ENCODE data around the gene GATAD2B.
"Not testable (repeated sequence)": the region's sequence is repeated elsewhere in the genome, so short reads cannot be mapped to it uniquely, and the experiment has no call there.

The GATAD2B gene

GRCh38 chr1:153856763-153857162, 66.0 kb downstream of the GATAD2B start:
- Histone ChIP-seq H3K9ac (ENCODE audit: low read length in 2 of 2) (no peak overlapping the region), H3K4me3 (ENCODE audit: low read length in 2 of 2) (no peak overlapping the region), H3K9me3 (ENCODE audit: control insufficient read depth in 2 of 2, low read length in 2 of 2) (no peaks in the 10 kb centered on the region), H3K27ac (ENCODE audit: low read length) (no peak overlapping the region), H3K4me1 (ENCODE audit: control insufficient read depth, insufficient read depth, low read length) (no peaks in the 10 kb centered on the region), H3K27me3 (ENCODE audit: control insufficient read depth in 1 of 2, insufficient read depth in 2 of 2, low read length in 2 of 2) (no peaks in the 10 kb centered on the region), H3K36me3 (ENCODE audit: control insufficient read depth in 2 of 2, insufficient read depth in 2 of 2, low read length in 2 of 2) (peaks cover 0 to 8% of the 10 kb centered on the region in 2 donors)

- peaks cover 0 to 11% of the 10 kb centered on the region in 2 donors for H3K36me3 ChIP-seq (ENCODE audit: control insufficient read depth in 2 of 2, insufficient read depth in 2 of 2, low read length in 2 of 2)
- no peak overlapping the region for H3K4me3 ChIP-seq (ENCODE audit: low read length in 2 of 2)
- H3K9me3 ChIP-seq (ENCODE audit: control insufficient read depth in 2 of 2, low read length in 2 of 2) = no peaks in the 10 kb centered on the region
- H3K27ac ChIP-seq (ENCODE audit: low read length) = no peak overlapping the region
- no peaks in the 10 kb centered on the region for H3K27me3 ChIP-seq (ENCODE audit: control insufficient read depth in 1 of 2, insufficient read depth in 2 of 2, low read length in 2 of 2)
- H3K9ac ChIP-seq (ENCODE audit: low read length in 2 of 2) = no peak overlapping the region
- no peaks in the 10 kb centered on the region for H3K4me1 ChIP-seq (ENCODE audit: control insufficient read depth, insufficient read depth, low read length)
Observed at GRCh38 chr1:153852170-153852569, 70.6 kb downstream of the GATAD2B start.

- H3K27ac ChIP-seq (ENCODE audit: low read length) = no peak overlapping the region
- no peaks in the 10 kb centered on the region for H3K4me1 ChIP-seq (ENCODE audit: control insufficient read depth, insufficient read depth, low read length)
- no peak overlapping the region for H3K4me3 ChIP-seq (ENCODE audit: low read length in 2 of 2)
Observed at GRCh38 chr1:153849487-153850185, 73.1 kb downstream of the GATAD2B start.

GRCh38 chr1:153848805-153849204, 74.0 kb downstream of the GATAD2B start:
- no peak overlapping the region for H3K27ac ChIP-seq (ENCODE audit: low read length)
- no peak overlapping the region for H3K9ac ChIP-seq (ENCODE audit: low read length in 2 of 2)
- no peaks in the 10 kb centered on the region for H3K9me3 ChIP-seq (ENCODE audit: control insufficient read depth in 2 of 2, low read length in 2 of 2)
- H3K4me1 ChIP-seq (ENCODE audit: control insufficient read depth, insufficient read depth, low read length) = no peaks in the 10 kb centered on the region
- peaks cover 0 to 11% of the 10 kb centered on the region in 2 donors for H3K36me3 ChIP-seq (ENCODE audit: control insufficient read depth in 2 of 2, insufficient read depth in 2 of 2, low read length in 2 of 2)
- H3K4me3 ChIP-seq (ENCODE audit: low read length in 2 of 2) = no peak overlapping the region
- H3K27me3 ChIP-seq (ENCODE audit: control insufficient read depth in 1 of 2, insufficient read depth in 2 of 2, low read length in 2 of 2) = no peaks in the 10 kb centered on the region

More at GRCh38 chr1:153849487-153850185, 73.1 kb downstream of the GATAD2B start:
- Histone ChIP-seq H3K9ac (ENCODE audit: low read length in 2 of 2) (no peak overlapping the region), H3K27me3 (ENCODE audit: control insufficient read depth in 1 of 2, insufficient read depth in 2 of 2, low read length in 2 of 2) (no peaks in the 10 kb centered on the region), H3K9me3 (ENCODE audit: control insufficient read depth in 2 of 2, low read length in 2 of 2) (no peaks in the 10 kb centered on the region), H3K36me3 (ENCODE audit: control insufficient read depth in 2 of 2, insufficient read depth in 2 of 2, low read length in 2 of 2) (peaks cover 0 to 11% of the 10 kb centered on the region in 2 donors)

GRCh38 chr1:153845158-153845557, 77.6 kb downstream of the GATAD2B start:
- Histone ChIP-seq H3K36me3 (ENCODE audit: control insufficient read depth in 2 of 2, insufficient read depth in 2 of 2, low read length in 2 of 2) (no peaks in the 10 kb centered on the region), H3K4me3 (ENCODE audit: low read length in 2 of 2) (no peak overlapping the region), H3K4me1 (ENCODE audit: control insufficient read depth, insufficient read depth, low read length) (no peaks in the 10 kb centered on the region), H3K27ac (ENCODE audit: low read length) (no peak overlapping the region), H3K9ac (ENCODE audit: low read length in 2 of 2) (no peak overlapping the region), H3K27me3 (ENCODE audit: control insufficient read depth in 1 of 2, insufficient read depth in 2 of 2, low read length in 2 of 2) (no peaks in the 10 kb centered on the region), H3K9me3 (ENCODE audit: control insufficient read depth in 2 of 2, low read length in 2 of 2) (no peaks in the 10 kb centered on the region)

- not testable (repeated sequence) for H3K4me1 ChIP-seq (ENCODE audit: control insufficient read depth, insufficient read depth, low read length); H3K9ac ChIP-seq (ENCODE audit: low read length in 2 of 2); H3K4me3 ChIP-seq (ENCODE audit: low read length in 2 of 2); H3K27ac ChIP-seq (ENCODE audit: low read length); H3K27me3 ChIP-seq (ENCODE audit: control insufficient read depth in 1 of 2, insufficient read depth in 2 of 2, low read length in 2 of 2); H3K36me3 ChIP-seq (ENCODE audit: control insufficient read depth in 2 of 2, insufficient read depth in 2 of 2, low read length in 2 of 2); H3K9me3 ChIP-seq (ENCODE audit: control insufficient read depth in 2 of 2, low read length in 2 of 2)
Observed at GRCh38 chr1:153844349-153844748, 78.4 kb downstream of the GATAD2B start.

GRCh38 chr1:153842006-153842471, 80.7 kb downstream of the GATAD2B start:
- Histone ChIP-seq H3K9ac (ENCODE audit: low read length in 2 of 2) (no peak overlapping the region), H3K27ac (ENCODE audit: low read length) (no peak overlapping the region), H3K27me3 (ENCODE audit: control insufficient read depth in 1 of 2, insufficient read depth in 2 of 2, low read length in 2 of 2) (no peaks in the 10 kb centered on the region), H3K4me1 (ENCODE audit: control insufficient read depth, insufficient read depth, low read length) (no peaks in the 10 kb centered on the region), H3K4me3 (ENCODE audit: low read length in 2 of 2) (no peak overlapping the region), H3K36me3 (ENCODE audit: control insufficient read depth in 2 of 2, insufficient read depth in 2 of 2, low read length in 2 of 2) (no peaks in the 10 kb centered on the region), H3K9me3 (ENCODE audit: control insufficient read depth in 2 of 2, low read length in 2 of 2) (no peaks in the 10 kb centered on the region)

- H3K9me3 ChIP-seq (ENCODE audit: control insufficient read depth in 2 of 2, low read length in 2 of 2) = no peaks in the 10 kb centered on the region
- H3K36me3 ChIP-seq (ENCODE audit: control insufficient read depth in 2 of 2, insufficient read depth in 2 of 2, low read length in 2 of 2) = no peaks in the 10 kb centered on the region
- H3K27me3 ChIP-seq (ENCODE audit: control insufficient read depth in 1 of 2, insufficient read depth in 2 of 2, low read length in 2 of 2) = no peaks in the 10 kb centered on the region
- H3K27ac ChIP-seq (ENCODE audit: low read length) = no peak overlapping the region
- no peaks in the 10 kb centered on the region for H3K4me1 ChIP-seq (ENCODE audit: control insufficient read depth, insufficient read depth, low read length)
- H3K9ac ChIP-seq (ENCODE audit: low read length in 2 of 2) = no peak overlapping the region
- H3K4me3 ChIP-seq (ENCODE audit: low read length in 2 of 2) = no peak overlapping the region
Observed at GRCh38 chr1:153841463-153841994, 81.2 kb downstream of the GATAD2B start.

- not testable (repeated sequence) for H3K27me3 ChIP-seq (ENCODE audit: control insufficient read depth in 1 of 2, insufficient read depth in 2 of 2, low read length in 2 of 2); H3K36me3 ChIP-seq (ENCODE audit: control insufficient read depth in 2 of 2, insufficient read depth in 2 of 2, low read length in 2 of 2); H3K4me3 ChIP-seq (ENCODE audit: low read length in 2 of 2); H3K9me3 ChIP-seq (ENCODE audit: control insufficient read depth in 2 of 2, low read length in 2 of 2); H3K27ac ChIP-seq (ENCODE audit: low read length); H3K4me1 ChIP-seq (ENCODE audit: control insufficient read depth, insufficient read depth, low read length); H3K9ac ChIP-seq (ENCODE audit: low read length in 2 of 2)
Observed at GRCh38 chr1:153840774-153841173, 82.0 kb downstream of the GATAD2B start.

GRCh38 chr1:153833968-153834367, 88.8 kb downstream of the GATAD2B start:
- not testable (repeated sequence) for H3K9ac ChIP-seq (ENCODE audit: low read length in 2 of 2); H3K9me3 ChIP-seq (ENCODE audit: control insufficient read depth in 2 of 2, low read length in 2 of 2); H3K27me3 ChIP-seq (ENCODE audit: control insufficient read depth in 1 of 2, insufficient read depth in 2 of 2, low read length in 2 of 2); H3K4me3 ChIP-seq (ENCODE audit: low read length in 2 of 2); H3K27ac ChIP-seq (ENCODE audit: low read length); H3K4me1 ChIP-seq (ENCODE audit: control insufficient read depth, insufficient read depth, low read length); H3K36me3 ChIP-seq (ENCODE audit: control insufficient read depth in 2 of 2, insufficient read depth in 2 of 2, low read length in 2 of 2)

GRCh38 chr1:153833171-153833570, 89.6 kb downstream of the GATAD2B start:
- Histone ChIP-seq H3K9ac (ENCODE audit: low read length in 2 of 2) (no peak overlapping the region), H3K4me3 (ENCODE audit: low read length in 2 of 2) (no peak overlapping the region), H3K9me3 (ENCODE audit: control insufficient read depth in 2 of 2, low read length in 2 of 2) (no peaks in the 10 kb centered on the region), H3K36me3 (ENCODE audit: control insufficient read depth in 2 of 2, insufficient read depth in 2 of 2, low read length in 2 of 2) (no peaks in the 10 kb centered on the region), H3K4me1 (ENCODE audit: control insufficient read depth, insufficient read depth, low read length) (no peaks in the 10 kb centered on the region), H3K27ac (ENCODE audit: low read length) (no peak overlapping the region), H3K27me3 (ENCODE audit: control insufficient read depth in 1 of 2, insufficient read depth in 2 of 2, low read length in 2 of 2) (no peaks in the 10 kb centered on the region)

Data from stomach smooth muscle (tissue), 2 donors.